NB4 (cell line): Measurements from ENCODE around the gene PCGF3.

Source experiments
- DNase-seq: peaks from one replicate; pipeline ENCODE4 v3.0.0; 2010; ENCODE audit warnings: low read depth
- H3K4me3 ChIP-seq: one replicate; pipeline ENCODE4 v1.5.1; 2011; ENCODE audit warnings: mild to moderate bottlenecking, low read depth, low read length, moderate library complexity
- CTCF ChIP-seq: IDR thresholded peaks from one replicate; pipeline ENCODE4 v1.5.1; 2012; ENCODE audit warnings: low read depth, low read length
- MAX ChIP-seq: IDR thresholded peaks from 2 replicates; pipeline ENCODE4 v1.6.1; 2011; ENCODE audit warnings: low read depth, low read length
- MYC ChIP-seq: IDR thresholded peaks from 2 replicates; pipeline ENCODE4 v1.6.1; 2011; ENCODE audit warnings: low read depth, low read length
- POLR2A ChIP-seq: IDR thresholded peaks from 2 replicates; pipeline ENCODE4 v1.6.1; 2011; ENCODE audit warnings: mild to moderate bottlenecking; ENCODE audit not compliant: insufficient read length; ENCODE audit errors: extremely low read depth

The PCGF3 gene

GRCh38 chr4:705278-706082 lies at the start of gene PCGF3:
Gene PCGF3, plus strand, starts transcription at chr4:705832. Its CDS starts 27,849 bp downstream, at chr4:733681.
- H3K4me3 ChIP-seq, result peak within 1 kb of the TSS; percentile 83
- peak; percentile 96 for DNase-seq
- peak; percentile 21; the same call in 1 of the 2 replicates for TF ChIP-seq MAX
- peak; percentile 60 for TF ChIP-seq POLR2A
- TF ChIP-seq MYC, result no peak
- TF ChIP-seq CTCF, result no peak

- no peak overlapping the region for H3K4me3 ChIP-seq
- no peak for TF ChIP-seq POLR2A
- DNase-seq, result no peak
Observed at GRCh38 chr4:656436-657337, 48.9 kb upstream of the PCGF3 start.

- H3K4me3 ChIP-seq, result no peak overlapping the region
- no peak for DNase-seq
- no peak for TF ChIP-seq CTCF
- no peak for TF ChIP-seq MAX
- TF ChIP-seq POLR2A, result no peak
- no peak for TF ChIP-seq MYC
Observed at GRCh38 chr4:657338-657833, 48.2 kb upstream of the PCGF3 start.

GRCh38 chr4:657834-658667 lies 47.6 kb upstream of the PCGF3 start:
- no peak overlapping the region for H3K4me3 ChIP-seq
- DNase-seq, result no peak
- no peak for TF ChIP-seq POLR2A
- no peak for TF ChIP-seq CTCF
- TF ChIP-seq MYC, result no peak
- no peak for TF ChIP-seq MAX

GRCh38 chr4:658681-659667 lies 46.7 kb upstream of the PCGF3 start:
- DNase-seq, result no peak
- TF ChIP-seq MAX, result peak; percentile 39; the same call in 1 of the 2 replicates
- TF ChIP-seq MYC, result no peak
- no peak for TF ChIP-seq POLR2A
- no peak overlapping the region for H3K4me3 ChIP-seq
